ENCODE data around the gene SGMS1.

DNA sequence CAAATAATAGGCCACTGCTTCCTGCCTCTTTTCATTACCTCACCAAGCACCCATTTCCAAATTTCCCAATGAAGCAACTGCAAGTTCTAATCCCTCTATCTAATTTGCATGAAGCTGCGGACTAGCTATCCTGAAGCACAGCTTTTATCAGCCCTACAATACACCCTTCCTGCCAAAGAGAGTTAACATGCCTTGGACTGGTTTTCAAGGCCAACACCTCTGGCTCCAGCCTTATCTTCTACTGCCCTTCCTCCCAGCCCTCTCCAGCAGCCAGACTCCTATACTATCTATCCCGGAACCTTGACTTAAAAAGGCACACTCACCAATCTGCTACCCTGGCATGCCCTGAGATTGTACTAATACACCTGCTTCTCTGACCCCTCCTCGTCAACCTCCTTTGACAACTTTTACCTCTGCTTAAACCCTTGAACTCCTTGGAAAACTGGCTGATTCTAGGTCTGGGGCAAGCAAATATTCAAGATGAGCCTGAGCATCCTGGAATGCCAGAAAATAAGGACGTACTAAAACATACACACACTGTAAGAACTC, 73.4 kb downstream of the SGMS1 start:
- TF ChIP-seq, protein P1, sequence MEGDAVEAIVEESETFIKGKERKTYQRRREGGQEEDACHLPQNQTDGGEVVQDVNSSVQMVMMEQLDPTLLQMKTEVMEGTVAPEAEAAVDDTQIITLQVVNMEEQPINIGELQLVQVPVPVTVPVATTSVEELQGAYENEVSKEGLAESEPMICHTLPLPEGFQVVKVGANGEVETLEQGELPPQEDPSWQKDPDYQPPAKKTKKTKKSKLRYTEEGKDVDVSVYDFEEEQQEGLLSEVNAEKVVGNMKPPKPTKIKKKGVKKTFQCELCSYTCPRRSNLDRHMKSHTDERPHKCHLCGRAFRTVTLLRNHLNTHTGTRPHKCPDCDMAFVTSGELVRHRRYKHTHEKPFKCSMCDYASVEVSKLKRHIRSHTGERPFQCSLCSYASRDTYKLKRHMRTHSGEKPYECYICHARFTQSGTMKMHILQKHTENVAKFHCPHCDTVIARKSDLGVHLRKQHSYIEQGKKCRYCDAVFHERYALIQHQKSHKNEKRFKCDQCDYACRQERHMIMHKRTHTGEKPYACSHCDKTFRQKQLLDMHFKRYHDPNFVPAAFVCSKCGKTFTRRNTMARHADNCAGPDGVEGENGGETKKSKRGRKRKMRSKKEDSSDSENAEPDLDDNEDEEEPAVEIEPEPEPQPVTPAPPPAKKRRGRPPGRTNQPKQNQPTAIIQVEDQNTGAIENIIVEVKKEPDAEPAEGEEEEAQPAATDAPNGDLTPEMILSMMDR (IDR thresholded peaks at IDR 0.05; ENCODE audit: insufficient read depth, low read length, poor library complexity, severe bottlenecking) = no peak
- TF ChIP-seq EZH2phosphoT487 (conservative IDR thresholded peaks at IDR 0.05; ENCODE audit: low read length) = no peak
